Left ventricle myocardium inferior (tissue), 1 donor: Measurements from ENCODE around the gene AHNAK2. TPM values are rescaled to one million over a fixed set of nuclear protein-coding genes. Genes with fewer than 3 reads are reported as not detected.
"Not testable (repeated sequence)": the region's sequence is repeated elsewhere in the genome, so short reads cannot be mapped to it uniquely, and the experiment has no call there.

Experiments used
- DNase-seq: peaks from one replicate; pipeline ENCODE4 v3.0.0-alpha.2; 2020
- H3K27ac ChIP-seq: fragments of 200-600 bp; replicated peaks from 2 replicates; pipeline ENCODE4 v1.8.0; 2021
- H3K27me3 ChIP-seq: fragments of 200-600 bp; 2 replicates; pipeline ENCODE4 v1.8.0; 2021; ENCODE audit warnings: low read depth
- H3K36me3 ChIP-seq: fragments of 200-600 bp; 2 replicates; pipeline ENCODE4 v1.8.0; 2021
- H3K4me1 ChIP-seq: fragments of 200-600 bp; 2 replicates; pipeline ENCODE4 v1.8.0; 2021
- H3K4me3 ChIP-seq: fragments of 200-600 bp; 2 replicates; pipeline ENCODE4 v1.8.0; 2021; ENCODE audit warnings: mild to moderate bottlenecking, moderate library complexity
- H3K9me3 ChIP-seq: fragments of 200-600 bp; replicated peaks from 2 replicates; pipeline ENCODE4 v1.8.0; 2021
- intact Hi-C: fragments of 100-400 bp; cut with micrococcal nuclease; formaldehyde crosslinking; loops from one replicate; pipeline ENCODE4 v1.11.0; 2022
- total RNA-seq: library from RNA; stranded (reverse); fragmentation: NEBNext Ultra II Directional; extraction: Animal tissue kit (Norgen Biotek cat#: 25700); gene quantifications from one replicate; pipeline ENCODE4 v1.2.1, GENCODE V29; 2021
- TF ChIP-seq, protein P1 (sequence below): fragments of 200-600 bp; IDR thresholded peaks from 2 replicates; pipeline ENCODE4 v1.8.0; 2021; ENCODE audit warnings: antibody characterized with exemption, mild to moderate bottlenecking, borderline replicate concordance
- donor health status: DM: no; HTN: yes; CAD: no; lungs with severe emphysema.

Gene AHNAK2
- total RNA-seq, 1 donor from 2014 or later = 2.5 TPM

DNA sequence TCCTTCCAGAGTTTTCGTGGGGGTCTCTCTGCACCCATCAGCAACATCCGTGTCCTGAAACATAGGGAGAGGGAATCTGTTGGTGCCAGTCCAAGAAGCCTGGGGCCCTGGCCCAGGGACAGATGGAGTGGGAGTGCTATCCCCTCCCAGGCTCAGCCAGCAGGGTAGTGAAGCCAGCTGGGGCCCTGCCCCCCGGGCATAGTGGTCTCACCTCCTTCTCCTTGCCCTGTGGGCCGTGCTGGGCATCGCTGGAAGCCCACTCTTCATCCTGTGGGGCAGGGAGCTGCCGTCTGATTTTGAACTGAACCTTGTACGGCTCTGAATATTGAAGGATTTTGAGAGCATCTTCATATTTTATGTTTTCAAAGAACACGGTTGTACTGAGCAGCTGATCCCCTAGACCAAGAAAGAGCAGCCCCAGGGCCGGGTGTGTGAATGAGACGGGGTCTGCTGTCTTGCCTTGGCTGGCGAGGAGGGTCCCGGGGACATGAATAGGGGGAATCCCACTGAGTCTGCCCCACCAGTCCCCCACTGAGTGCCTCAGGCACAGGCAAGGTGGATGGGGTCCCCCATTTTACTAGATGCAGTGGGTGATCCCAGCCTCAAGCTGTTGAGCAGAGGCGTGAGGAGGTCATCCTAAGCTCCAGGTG, 23.3 kb downstream of the AHNAK2 start:
- intact Hi-C loops = no loop called here
- TF ChIP-seq, protein P1, sequence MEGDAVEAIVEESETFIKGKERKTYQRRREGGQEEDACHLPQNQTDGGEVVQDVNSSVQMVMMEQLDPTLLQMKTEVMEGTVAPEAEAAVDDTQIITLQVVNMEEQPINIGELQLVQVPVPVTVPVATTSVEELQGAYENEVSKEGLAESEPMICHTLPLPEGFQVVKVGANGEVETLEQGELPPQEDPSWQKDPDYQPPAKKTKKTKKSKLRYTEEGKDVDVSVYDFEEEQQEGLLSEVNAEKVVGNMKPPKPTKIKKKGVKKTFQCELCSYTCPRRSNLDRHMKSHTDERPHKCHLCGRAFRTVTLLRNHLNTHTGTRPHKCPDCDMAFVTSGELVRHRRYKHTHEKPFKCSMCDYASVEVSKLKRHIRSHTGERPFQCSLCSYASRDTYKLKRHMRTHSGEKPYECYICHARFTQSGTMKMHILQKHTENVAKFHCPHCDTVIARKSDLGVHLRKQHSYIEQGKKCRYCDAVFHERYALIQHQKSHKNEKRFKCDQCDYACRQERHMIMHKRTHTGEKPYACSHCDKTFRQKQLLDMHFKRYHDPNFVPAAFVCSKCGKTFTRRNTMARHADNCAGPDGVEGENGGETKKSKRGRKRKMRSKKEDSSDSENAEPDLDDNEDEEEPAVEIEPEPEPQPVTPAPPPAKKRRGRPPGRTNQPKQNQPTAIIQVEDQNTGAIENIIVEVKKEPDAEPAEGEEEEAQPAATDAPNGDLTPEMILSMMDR = no peak
- no peak overlapping the region for H3K27ac ChIP-seq
- peaks cover 34% of the 10 kb centered on the region for H3K27me3 ChIP-seq
- no peak overlapping the region for H3K4me3 ChIP-seq
- H3K36me3 ChIP-seq = no peaks in the 10 kb centered on the region
- no peaks in the 10 kb centered on the region for H3K9me3 ChIP-seq
- no peaks in the 10 kb centered on the region for H3K4me1 ChIP-seq
- DNase-seq = no peak

DNA sequence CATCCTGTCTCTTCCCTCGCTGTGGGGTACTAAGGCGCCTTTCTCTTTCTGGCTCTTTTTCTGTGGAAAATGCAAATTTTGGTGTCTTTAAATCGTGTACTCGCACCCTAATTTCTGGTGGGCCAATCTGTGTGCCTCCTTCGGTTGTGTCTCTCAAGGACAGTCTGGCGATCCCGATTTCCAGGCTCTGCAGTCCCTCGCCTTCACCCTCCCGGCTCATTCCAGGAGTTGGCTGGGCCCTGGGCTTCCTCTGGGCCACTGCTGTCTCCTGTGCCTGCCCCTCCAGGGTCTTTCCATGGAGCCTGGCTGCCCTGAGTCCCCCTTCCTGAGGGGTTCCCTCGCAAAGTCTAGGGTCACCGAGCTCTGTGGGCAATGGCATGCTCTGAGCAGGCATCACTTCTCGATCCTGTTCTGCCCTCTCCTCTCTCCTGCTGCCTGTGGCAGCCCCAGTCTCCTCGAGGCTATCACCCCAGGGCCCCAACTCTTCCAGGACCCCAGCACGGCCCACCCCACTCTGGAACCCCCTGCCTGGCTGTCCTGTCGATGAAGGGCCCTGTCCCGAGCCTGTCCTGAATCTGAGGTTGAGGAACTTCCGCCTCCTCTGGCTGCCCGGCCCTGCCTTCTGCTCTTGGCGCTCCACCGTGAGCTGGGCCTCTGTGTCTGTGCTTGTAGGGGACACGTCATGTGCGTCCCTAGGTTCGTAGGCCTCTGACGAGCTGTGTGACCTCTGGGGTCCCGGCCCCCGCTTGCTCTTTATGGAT, 24.1 kb downstream of the AHNAK2 start:
- H3K27me3 ChIP-seq = peaks cover 28% of the 10 kb centered on the region
- no peaks in the 10 kb centered on the region for H3K4me1 ChIP-seq
- H3K4me3 ChIP-seq = no peak overlapping the region
- H3K9me3 ChIP-seq = no peaks in the 10 kb centered on the region
- no peaks in the 10 kb centered on the region for H3K36me3 ChIP-seq
- no peak overlapping the region for H3K27ac ChIP-seq
- intact Hi-C loops = no loop called here
- TF ChIP-seq, protein P1 = no peak
- peak; percentile 8 for DNase-seq

GRCh38 chr14:104953097-104953496, 25.1 kb downstream of the AHNAK2 start:
- H3K4me1 ChIP-seq = no peaks in the 10 kb centered on the region
- H3K9me3 ChIP-seq = no peaks in the 10 kb centered on the region
- TF ChIP-seq, protein P1 = no peak
- no peak overlapping the region for H3K4me3 ChIP-seq
- intact Hi-C loops = no loop called here
- no peaks in the 10 kb centered on the region for H3K36me3 ChIP-seq
- H3K27ac ChIP-seq = no peak overlapping the region
- peaks cover 27% of the 10 kb centered on the region for H3K27me3 ChIP-seq
- peak; percentile 7 for DNase-seq

DNA sequence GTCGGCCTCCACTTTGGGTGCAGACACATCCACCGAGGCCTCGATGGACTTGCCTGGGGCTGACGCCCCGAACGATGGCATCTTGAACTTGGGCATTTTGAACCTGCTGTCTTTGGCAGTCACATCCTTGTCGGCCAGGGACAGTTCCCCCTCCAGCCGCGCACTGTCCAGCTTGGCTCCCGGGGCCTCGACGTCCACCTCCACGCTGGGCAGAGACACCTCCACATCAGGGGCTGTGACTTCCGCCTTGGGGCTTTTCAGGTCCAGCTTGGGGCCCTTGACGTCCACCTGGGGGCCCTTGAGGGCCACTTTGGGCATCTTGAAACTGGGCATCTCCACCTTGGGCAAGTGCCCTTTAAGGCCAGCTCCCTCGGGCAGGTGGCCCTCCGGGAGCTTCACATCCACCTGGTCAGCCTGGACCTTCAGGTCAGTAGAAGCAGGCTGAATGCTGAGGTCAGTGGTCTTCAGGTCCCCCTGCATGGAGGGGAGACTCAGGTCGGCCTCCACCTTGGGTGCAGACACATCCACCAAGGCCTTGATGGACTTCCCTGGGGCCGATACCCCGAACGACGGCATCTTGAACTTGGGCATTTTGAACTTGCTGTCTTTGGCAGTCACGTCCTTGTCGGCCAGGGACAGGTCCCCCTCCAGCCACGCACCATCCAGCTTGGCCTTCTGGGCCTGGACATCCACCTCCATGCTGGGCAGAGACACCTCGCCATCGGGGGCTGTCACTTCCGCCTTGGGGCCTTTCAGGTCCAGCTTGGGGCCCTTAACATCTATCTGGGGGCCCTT, 26.1 kb downstream of the AHNAK2 start:
- intact Hi-C loops, H3K36me3 ChIP-seq, H3K27ac ChIP-seq, H3K4me3 ChIP-seq, H3K4me1 ChIP-seq, H3K9me3 ChIP-seq: not testable (repeated sequence)
- peaks cover 19% of the 10 kb centered on the region for H3K27me3 ChIP-seq
- peak; percentile 11 for DNase-seq

DNA sequence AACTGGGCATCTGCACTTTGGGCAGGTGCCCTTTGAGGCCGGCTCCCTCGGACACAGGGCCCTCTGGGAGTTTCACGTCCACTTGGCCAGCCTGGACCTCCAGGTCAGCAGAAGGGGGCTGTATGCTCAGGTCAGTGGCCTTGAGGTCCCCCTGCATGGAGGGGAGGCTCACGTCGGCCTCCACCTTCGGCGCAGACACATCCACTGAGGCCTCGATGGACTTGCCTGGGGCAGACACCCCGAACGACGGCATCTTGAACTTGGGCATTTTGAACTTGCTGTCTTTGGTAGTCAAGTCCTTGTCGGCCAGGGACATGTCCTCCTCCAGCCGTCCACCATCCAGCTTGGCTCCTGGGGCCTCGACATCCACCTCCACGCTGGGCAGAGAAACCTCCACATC, 27.5 kb downstream of the AHNAK2 start:
- H3K9me3 ChIP-seq, H3K27ac ChIP-seq, H3K4me3 ChIP-seq, intact Hi-C loops, H3K27me3 ChIP-seq, H3K4me1 ChIP-seq, H3K36me3 ChIP-seq: not testable (repeated sequence)
- DNase-seq = peak; percentile 6

DNA sequence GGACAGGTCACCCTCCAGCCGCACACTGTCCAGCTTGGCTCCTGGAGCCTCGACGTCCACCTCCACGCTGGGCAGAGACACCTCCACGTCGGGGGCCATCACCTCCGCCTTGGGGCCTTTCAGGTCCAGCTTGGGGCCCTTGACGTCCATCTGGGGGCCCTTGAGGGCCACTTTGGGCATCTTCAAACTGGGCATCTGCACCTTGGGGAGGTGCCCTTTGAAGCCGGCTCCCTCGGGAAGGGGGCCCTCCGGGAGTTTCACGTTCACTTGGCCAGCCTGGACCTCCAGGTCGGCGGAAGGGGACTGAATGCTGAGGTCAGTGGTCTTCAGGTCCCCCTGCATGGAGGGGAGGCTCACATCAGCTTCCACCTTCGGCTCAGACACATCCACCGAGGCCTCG, 28.2 kb downstream of the AHNAK2 start:
- Histone ChIP-seq H3K4me3 (no peak overlapping the region), H3K36me3 (no peaks in the 10 kb centered on the region), H3K27ac (no peak overlapping the region), H3K27me3 (no peaks in the 10 kb centered on the region), H3K4me1 (no peaks in the 10 kb centered on the region), H3K9me3 (no peaks in the 10 kb centered on the region)
- TF ChIP-seq, protein P1 = no peak
- intact Hi-C loops = no loop called here
- DNase-seq = peak; percentile 8

GRCh38 chr14:104949406-104949955, 28.7 kb downstream of the AHNAK2 start:
- H3K4me1 ChIP-seq, H3K27ac ChIP-seq, intact Hi-C loops, H3K36me3 ChIP-seq, H3K4me3 ChIP-seq, DNase-seq, H3K27me3 ChIP-seq, H3K9me3 ChIP-seq: not testable (repeated sequence)
